Cardiac fibroblast (primary cell): Measurements from ENCODE around the gene SCN4B.

Experiments used
- DNase-seq, 2 donors: peaks; one replicate each; pipeline versions ENCODE4 v3.0.0 to v3.0.0-alpha.2; 2010; ENCODE audit warnings: low read depth in 2 of 2
- H3K4me3 ChIP-seq, 2 donors: replicated peaks in 1 of 2; 1 replicate in 1 of 2; 2 replicates in 1 of 2; pipeline ENCODE4 v1.5.1; 2011; ENCODE audit warnings: low read depth in 2 of 2, low read length in 2 of 2, mild to moderate bottlenecking in 2 of 2, moderate library complexity in 1 of 2
- CTCF ChIP-seq: IDR thresholded peaks from one replicate; pipeline ENCODE4 v1.5.1; 2011; ENCODE audit warnings: low read depth, mild to moderate bottlenecking, low read length, inconsistent platforms

The SCN4B gene

GRCh38 chr11:118167906-118168305 is 15.3 kb upstream of the SCN4B start:
- TF ChIP-seq CTCF = no peak
- H3K4me3 ChIP-seq = no peak overlapping the region
- no peak for DNase-seq

GRCh38 chr11:118167253-118167652 is 14.6 kb upstream of the SCN4B start:
- DNase-seq = no peak
- no peak overlapping the region for H3K4me3 ChIP-seq
- TF ChIP-seq CTCF = no peak

GRCh38 chr11:118166641-118167040 is 14.0 kb upstream of the SCN4B start:
- TF ChIP-seq CTCF = no peak
- no peak for DNase-seq
- H3K4me3 ChIP-seq = no peak overlapping the region

- H3K4me3 ChIP-seq = no peak overlapping the region
- no peak for TF ChIP-seq CTCF
- DNase-seq = no peak
Measured at GRCh38 chr11:118164885-118165284, 12.3 kb upstream of the SCN4B start.

GRCh38 chr11:118163494-118163893 is 10.9 kb upstream of the SCN4B start:
- no peak for TF ChIP-seq CTCF
- DNase-seq = no peak
- no peak overlapping the region for H3K4me3 ChIP-seq

- TF ChIP-seq CTCF = no peak
- no peak for DNase-seq
- H3K4me3 ChIP-seq = no peak overlapping the region
Measured at GRCh38 chr11:118162846-118163245, 10.2 kb upstream of the SCN4B start.

GRCh38 chr11:118161786-118162185 is 9.2 kb upstream of the SCN4B start:
- no peak for TF ChIP-seq CTCF
- no peak overlapping the region for H3K4me3 ChIP-seq
- DNase-seq = no peak
